Activated gamma-delta T cell treated with Interleukin-2 at 50 U/mL for 16 hours (primary cell): ENCODE data around the gene KREMEN1.

ENCODE experiments used
- DNase-seq: peaks from one replicate; pipeline ENCODE4 v3.0.0-alpha.2; 2020

KREMEN1 gene

GRCh38 chr22:29209624-29209929 lies 136.7 kb downstream of the KREMEN1 start:
- no peak for DNase-seq

DNA sequence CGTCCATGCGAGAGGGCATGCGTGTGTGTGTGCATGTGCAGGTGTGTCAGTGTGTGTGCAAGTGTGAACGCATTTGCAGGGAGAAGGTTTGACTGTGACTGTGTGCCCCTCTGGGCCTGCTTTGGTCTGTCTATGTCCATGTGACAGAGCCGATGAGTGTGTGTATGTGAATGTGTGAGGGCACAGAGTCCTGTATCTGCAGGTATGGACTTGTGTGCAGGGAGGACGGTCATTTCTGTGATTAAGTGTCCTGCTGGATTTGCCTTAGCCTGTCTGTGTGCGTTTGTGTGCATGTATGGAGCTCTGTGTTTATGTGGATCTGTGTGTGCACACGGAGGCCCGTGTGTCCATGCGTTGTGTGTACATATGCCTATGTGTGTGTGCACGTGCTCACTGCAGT lies 138.2 kb downstream of the KREMEN1 start:
- DNase-seq = no peak

DNA sequence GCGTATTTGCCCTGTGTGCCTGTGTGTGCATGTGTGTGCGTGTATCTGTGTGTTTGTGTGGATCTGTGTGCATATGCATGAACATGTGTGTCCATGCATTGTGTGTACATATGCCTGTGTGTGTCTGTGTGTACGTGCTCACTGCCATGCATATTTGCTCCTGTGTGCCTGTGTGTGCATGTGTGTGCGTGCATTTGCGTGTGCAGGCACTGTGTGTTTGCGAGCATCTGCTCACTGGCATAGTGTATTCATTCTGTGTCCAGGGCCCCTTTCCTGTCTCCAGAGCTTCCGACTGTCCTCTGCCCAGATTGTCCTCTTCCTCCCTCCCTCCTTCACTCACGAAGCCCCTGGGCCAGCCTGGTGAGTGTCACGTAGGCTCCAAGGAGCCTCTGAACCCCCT lies 138.6 kb downstream of the KREMEN1 start:
- no peak for DNase-seq

DNA sequence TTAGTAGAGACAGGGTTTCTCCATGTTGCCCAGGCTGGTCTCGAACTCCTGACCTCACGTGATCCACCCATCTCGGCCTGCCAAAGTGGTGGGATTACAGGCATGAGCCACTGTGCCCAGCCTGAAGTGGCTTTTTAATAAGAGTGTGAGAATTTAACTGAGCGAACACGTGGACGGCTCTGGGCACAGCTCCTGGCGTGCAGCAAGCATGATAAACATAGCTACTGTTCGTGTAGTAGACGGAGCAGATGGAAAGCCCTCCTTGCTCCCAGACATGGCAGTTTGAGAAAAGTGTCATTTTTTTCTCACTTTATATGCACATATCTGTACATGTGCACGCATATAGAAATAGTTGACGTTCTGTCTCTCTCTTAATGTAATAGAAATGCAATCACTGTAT lies 139.9 kb downstream of the KREMEN1 start:
- no peak for DNase-seq

DNA sequence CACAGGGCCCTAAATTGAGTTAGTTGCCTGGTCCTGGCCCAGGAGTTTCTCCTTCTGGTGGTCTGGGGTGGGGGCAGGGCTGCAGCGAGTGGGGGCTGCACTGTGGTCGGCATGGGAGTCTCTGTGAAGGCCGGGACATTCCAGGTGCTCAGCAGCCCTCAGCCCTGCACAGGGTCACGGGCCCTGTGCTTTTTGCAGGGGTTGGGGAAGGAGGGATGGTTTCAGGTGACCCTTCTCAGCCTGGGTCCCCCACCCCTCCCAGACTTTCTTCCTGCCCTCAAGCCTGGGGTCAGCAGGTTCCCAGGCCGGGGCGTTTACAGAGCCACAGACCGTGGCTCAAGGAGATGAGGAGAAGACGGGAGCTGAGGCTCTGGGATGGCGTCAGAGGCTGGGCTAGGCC lies 140.7 kb downstream of the KREMEN1 start:
- no peak for DNase-seq

GRCh38 chr22:29214232-29214631 lies 141.4 kb downstream of the KREMEN1 start:
- DNase-seq = no peak

DNA sequence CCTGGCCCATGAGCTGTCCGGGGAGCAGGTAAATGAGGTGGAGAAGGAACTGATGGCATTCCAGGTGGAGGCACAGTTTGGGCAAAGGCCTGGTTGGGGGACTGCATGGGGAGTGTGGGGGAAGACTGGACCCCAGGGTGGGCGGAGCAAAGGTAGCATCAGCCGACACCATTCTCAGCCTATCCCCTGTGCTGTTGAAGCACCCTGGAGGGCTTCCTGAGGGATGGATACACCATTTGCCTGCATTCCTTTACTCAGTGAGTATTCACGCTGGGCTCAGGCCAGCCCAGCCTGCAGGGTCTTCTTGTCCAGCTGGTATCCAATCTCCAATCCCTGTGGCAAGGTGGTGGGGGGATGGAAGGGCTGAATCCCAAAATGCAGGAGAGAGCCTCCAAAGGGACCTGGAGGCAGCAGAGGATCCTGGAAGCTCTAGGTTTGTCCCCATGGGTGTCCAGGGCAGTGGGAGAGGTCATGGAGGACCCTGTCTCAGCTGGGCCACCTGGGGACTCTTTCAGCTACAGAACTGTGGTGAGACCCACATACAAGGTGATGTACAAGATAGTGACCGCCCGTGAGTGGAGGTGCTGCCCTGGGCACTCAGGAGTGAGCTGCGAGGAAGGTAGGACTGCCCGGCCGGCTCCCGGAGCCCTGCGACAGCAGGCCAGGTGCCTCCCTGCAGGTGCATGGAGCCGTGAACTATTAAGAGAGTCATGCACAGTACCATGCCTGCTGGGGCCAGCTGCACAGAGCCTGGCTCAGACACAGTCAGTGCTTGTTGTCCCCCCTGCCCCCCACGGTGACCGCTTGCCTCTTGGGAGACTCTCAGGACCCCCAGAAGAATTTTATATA lies 142.4 kb downstream of the KREMEN1 start:
- DNase-seq = no peak

GRCh38 chr22:29216011-29216872 lies 143.4 kb downstream of the KREMEN1 start:
- DNase-seq = no peak

DNA sequence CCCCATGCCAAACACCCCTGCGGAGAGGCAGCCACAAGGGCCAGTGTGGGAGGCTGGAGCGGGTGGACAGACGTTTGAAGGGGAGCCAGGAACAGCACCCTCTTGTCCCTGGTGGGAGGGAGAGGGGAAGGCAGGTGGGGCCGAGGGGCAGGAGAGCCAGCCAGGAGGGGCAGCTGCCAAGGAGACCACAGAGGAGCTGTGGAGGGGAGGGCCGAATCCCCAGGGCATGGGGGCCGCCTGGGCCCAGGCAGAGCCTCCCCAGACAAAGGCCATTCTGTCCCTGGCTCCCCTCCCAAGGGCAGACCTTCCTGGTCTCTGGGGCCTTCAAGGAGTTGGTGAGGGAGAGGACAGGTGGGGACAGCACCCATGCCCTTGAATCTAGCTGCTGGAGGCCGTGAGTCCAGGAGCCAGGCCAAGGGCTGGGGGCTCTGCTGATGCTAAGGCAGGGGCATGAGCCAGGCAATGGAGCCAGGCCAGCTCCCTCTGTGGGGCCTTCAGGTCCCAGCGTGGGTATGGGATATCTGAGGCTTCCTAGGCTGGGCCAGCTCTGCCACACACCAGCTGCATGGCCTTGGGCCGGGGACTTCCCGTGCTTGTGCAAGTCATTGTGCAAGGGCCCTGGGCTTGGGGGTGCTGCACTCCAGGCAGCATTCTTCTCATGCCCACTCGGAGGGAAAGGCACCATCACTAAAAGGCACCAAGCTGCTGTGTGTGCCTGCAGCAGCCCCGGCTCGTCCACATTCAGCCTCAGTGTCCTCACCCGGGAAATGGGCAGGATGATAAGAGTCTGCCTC lies 144.2 kb downstream of the KREMEN1 start:
- DNase-seq = no peak
